ENCODE measurements around the gene ZNF329. TPM values are rescaled to one million over a fixed set of nuclear protein-coding genes. Genes with fewer than 3 reads are reported as not detected.

ZNF329 gene
- polyA plus RNA-seq, 4 donors = 1.1 to 12.3 (median 2.7) TPM

DNA sequence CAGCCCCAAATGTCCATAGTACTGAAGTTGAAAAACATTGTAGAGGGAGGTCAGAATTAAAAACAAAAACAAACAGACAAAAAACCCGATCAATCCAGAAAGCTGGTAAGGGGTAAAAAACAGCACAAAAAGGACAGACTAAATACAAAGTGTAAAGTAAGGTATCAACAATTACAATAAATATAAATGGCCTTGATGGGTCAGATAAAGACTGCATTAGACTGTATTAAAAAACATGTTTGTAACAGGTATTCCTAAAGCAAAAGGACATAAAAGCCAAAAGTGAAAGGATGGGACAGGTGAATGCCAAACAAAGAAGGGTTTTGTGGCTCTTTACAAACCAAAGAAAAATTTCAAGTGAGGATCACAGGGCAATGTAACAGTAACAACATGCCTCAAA lies 16.3 kb downstream of the ZNF329 start:
- 93 to 95% (median 93%) methylated on average over 1 of the region's 1 CpG for WGBS, 3 donors

DNA sequence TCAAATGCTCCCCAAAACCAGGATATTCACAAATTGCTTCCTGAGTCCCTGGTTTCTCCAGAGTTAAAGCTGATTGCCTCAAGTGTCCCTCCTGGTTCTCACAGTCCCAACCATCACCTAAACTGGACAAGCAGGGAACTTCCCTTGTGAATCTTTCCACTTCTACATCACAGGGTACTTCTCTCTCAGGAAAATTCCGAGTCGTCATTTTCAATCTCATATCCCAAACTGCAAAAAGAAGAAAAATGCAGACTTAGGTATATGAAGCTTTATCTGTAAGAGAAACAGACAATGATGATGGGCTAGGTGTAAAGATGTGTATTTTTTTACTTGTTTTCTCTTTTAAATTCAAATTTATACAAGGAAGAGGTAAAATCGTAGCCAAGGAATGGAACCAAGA lies 21.3 kb downstream of the ZNF329 start:
- DNase-seq (no peak), FAIRE-seq (no peak)
- Histone ChIP-seq H3K36me3 (ENCODE audit: control insufficient read depth in 3 of 3, insufficient read depth in 2 of 3, low read depth in 1 of 3, low read length in 3 of 3) (peaks cover 22 to 46% (median 27%) of the 10 kb centered on the region in 3 donors), H3K4me1 (ENCODE audit: control insufficient read depth in 3 of 3, insufficient read depth in 2 of 3, low read depth in 1 of 3, low read length in 2 of 3) (no peaks in the 10 kb centered on the region), H3K9me3 (ENCODE audit: control insufficient read depth in 2 of 2, insufficient read depth in 1 of 2, low read depth in 1 of 2, low read length in 1 of 2) (peaks cover 4 to 94% of the 10 kb centered on the region in 2 donors), H3K27ac (ENCODE audit: low read depth in 1 of 3, low read length in 2 of 3) (no peak overlapping the region), H3K27me3 (ENCODE audit: control insufficient read depth in 3 of 3, insufficient read depth in 3 of 3, low read length in 3 of 3) (peaks cover 0 to 2% (median 0%) of the 10 kb centered on the region in 3 donors), H3K4me3 (ENCODE audit: low read depth in 1 of 3, low read length in 3 of 3) (no peak overlapping the region)
- WGBS, 3 donors = 97 to 99% (median 99%) methylated on average over 3 of the region's 3 CpGs

More for the DNA sequence above, 16.3 kb downstream of the ZNF329 start:
- Histone ChIP-seq H3K36me3 (ENCODE audit: control insufficient read depth in 3 of 3, insufficient read depth in 2 of 3, low read depth in 1 of 3, low read length in 3 of 3) (peaks cover 15 to 63% (median 22%) of the 10 kb centered on the region in 3 donors), H3K4me1 (ENCODE audit: control insufficient read depth in 3 of 3, insufficient read depth in 2 of 3, low read depth in 1 of 3, low read length in 2 of 3) (no peaks in the 10 kb centered on the region), H3K9me3 (ENCODE audit: control insufficient read depth in 2 of 2, insufficient read depth in 1 of 2, low read depth in 1 of 2, low read length in 1 of 2) (peaks cover 4 to 90% of the 10 kb centered on the region in 2 donors), H3K27me3 (ENCODE audit: control insufficient read depth in 3 of 3, insufficient read depth in 3 of 3, low read length in 3 of 3) (no peaks in the 10 kb centered on the region), H3K4me3 (ENCODE audit: low read depth in 1 of 3, low read length in 3 of 3) (no peak overlapping the region), H3K27ac (ENCODE audit: low read depth in 1 of 3, low read length in 2 of 3) (no peak overlapping the region)
- FAIRE-seq (no peak), DNase-seq (no peak)

GRCh38 chr19:58128041-58128685 lies 22.4 kb downstream of the ZNF329 start:
- Histone ChIP-seq H3K9me3 (ENCODE audit: control insufficient read depth in 2 of 2, insufficient read depth in 1 of 2, low read depth in 1 of 2, low read length in 1 of 2) (peaks cover 7 to 96% of the 10 kb centered on the region in 2 donors), H3K36me3 (ENCODE audit: control insufficient read depth in 3 of 3, insufficient read depth in 2 of 3, low read depth in 1 of 3, low read length in 3 of 3) (peaks cover 20 to 42% (median 21%) of the 10 kb centered on the region in 3 donors), H3K4me3 (ENCODE audit: low read depth in 1 of 3, low read length in 3 of 3) (no peak overlapping the region), H3K27me3 (ENCODE audit: control insufficient read depth in 3 of 3, insufficient read depth in 3 of 3, low read length in 3 of 3) (peaks cover 0 to 2% (median 0%) of the 10 kb centered on the region in 3 donors), H3K27ac (ENCODE audit: low read depth in 1 of 3, low read length in 2 of 3) (no peak overlapping the region), H3K4me1 (ENCODE audit: control insufficient read depth in 3 of 3, insufficient read depth in 2 of 3, low read depth in 1 of 3, low read length in 2 of 3) (no peaks in the 10 kb centered on the region)
- FAIRE-seq (no peak), DNase-seq (no peak)
- 97 to 98% (median 98%) methylated on average over 12 of the region's 12 CpGs for WGBS, 3 donors

- no peak overlapping the region for H3K27ac ChIP-seq (ENCODE audit: low read depth in 1 of 3, low read length in 2 of 3)
- 61 to 69% (median 68%) methylated on average over 5 of the region's 5 CpGs for WGBS, 3 donors
- H3K36me3 ChIP-seq (ENCODE audit: control insufficient read depth in 3 of 3, insufficient read depth in 2 of 3, low read depth in 1 of 3, low read length in 3 of 3) = peaks cover 2 to 12% (median 6%) of the 10 kb centered on the region in 3 donors
- DNase-seq (no peak), FAIRE-seq (no peak)
- no peaks in the 10 kb centered on the region for H3K27me3 ChIP-seq (ENCODE audit: control insufficient read depth in 3 of 3, insufficient read depth in 3 of 3, low read length in 3 of 3)
- peaks cover 9 to 95% of the 10 kb centered on the region in 2 donors for H3K9me3 ChIP-seq (ENCODE audit: control insufficient read depth in 2 of 2, insufficient read depth in 1 of 2, low read depth in 1 of 2, low read length in 1 of 2)
- H3K4me1 ChIP-seq (ENCODE audit: control insufficient read depth in 3 of 3, insufficient read depth in 2 of 3, low read depth in 1 of 3, low read length in 2 of 3) = no peaks in the 10 kb centered on the region
- no peak overlapping the region for H3K4me3 ChIP-seq (ENCODE audit: low read depth in 1 of 3, low read length in 3 of 3)
Observed at GRCh38 chr19:58123354-58123753, 27.2 kb downstream of the ZNF329 start.

- WGBS, 3 donors = 79 to 83% (median 81%) methylated on average over 5 of the region's 5 CpGs
- H3K27me3 ChIP-seq (ENCODE audit: control insufficient read depth in 3 of 3, insufficient read depth in 3 of 3, low read length in 3 of 3) = peaks cover 0 to 7% (median 0%) of the 10 kb centered on the region in 3 donors
- no peaks in the 10 kb centered on the region for H3K36me3 ChIP-seq (ENCODE audit: control insufficient read depth in 3 of 3, insufficient read depth in 2 of 3, low read depth in 1 of 3, low read length in 3 of 3)
- H3K4me3 ChIP-seq (ENCODE audit: low read depth in 1 of 3, low read length in 3 of 3) = no peak overlapping the region
- DNase-seq = no peak
- H3K27ac ChIP-seq (ENCODE audit: low read depth in 1 of 3, low read length in 2 of 3) = no peak overlapping the region
- peaks cover 13 to 81% of the 10 kb centered on the region in 2 donors for H3K9me3 ChIP-seq (ENCODE audit: control insufficient read depth in 2 of 2, insufficient read depth in 1 of 2, low read depth in 1 of 2, low read length in 1 of 2)
- no peaks in the 10 kb centered on the region for H3K4me1 ChIP-seq (ENCODE audit: control insufficient read depth in 3 of 3, insufficient read depth in 2 of 3, low read depth in 1 of 3, low read length in 2 of 3)
- no peak for FAIRE-seq
Observed at GRCh38 chr19:58118979-58119733, 31.4 kb downstream of the ZNF329 start.

DNA sequence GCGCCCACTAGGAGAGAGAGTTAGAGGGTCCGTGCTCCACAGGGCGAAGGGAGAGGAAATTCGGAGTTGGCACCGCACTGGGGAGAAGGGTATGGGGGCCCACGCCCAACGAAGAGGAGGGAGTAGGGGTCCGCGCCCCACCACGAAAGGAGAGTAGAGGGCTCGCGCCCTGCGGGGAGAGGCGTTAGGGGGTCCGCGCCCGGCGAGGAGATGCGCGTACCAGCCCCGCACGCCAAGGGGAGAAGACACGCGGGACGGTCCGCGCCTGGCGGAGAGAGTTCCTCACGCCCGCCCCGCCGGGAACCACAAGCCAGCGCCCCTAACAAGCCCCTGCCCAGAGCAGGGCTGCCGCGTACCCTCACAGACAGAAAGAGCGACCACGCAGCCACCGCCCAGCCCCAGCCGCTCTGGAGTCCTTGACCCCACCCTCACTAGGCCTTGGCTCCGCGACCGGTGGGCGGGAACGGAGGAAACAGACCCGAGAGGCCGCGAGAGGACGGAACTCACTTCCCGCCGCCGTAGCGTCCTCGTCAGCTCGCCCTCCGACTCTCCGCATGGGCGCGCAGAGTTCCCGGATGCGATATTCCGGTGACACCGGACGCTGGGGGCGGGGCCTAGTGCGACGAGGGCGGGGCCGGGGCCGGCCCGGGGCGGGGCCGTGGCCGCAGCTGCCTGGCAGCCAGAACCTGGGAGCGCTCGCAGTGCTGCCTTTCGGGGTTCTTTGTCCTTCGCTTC lies 32.6 kb downstream of the ZNF329 start:
- Histone ChIP-seq H3K4me3 (ENCODE audit: low read depth in 1 of 3, low read length in 3 of 3) (no peak overlapping the region), H3K36me3 (ENCODE audit: control insufficient read depth in 3 of 3, insufficient read depth in 2 of 3, low read depth in 1 of 3, low read length in 3 of 3) (no peaks in the 10 kb centered on the region), H3K27me3 (ENCODE audit: control insufficient read depth in 3 of 3, insufficient read depth in 3 of 3, low read length in 3 of 3) (peaks cover 0 to 7% (median 0%) of the 10 kb centered on the region in 3 donors), H3K27ac (ENCODE audit: low read depth in 1 of 3, low read length in 2 of 3) (no peak overlapping the region), H3K9me3 (ENCODE audit: control insufficient read depth in 2 of 2, insufficient read depth in 1 of 2, low read depth in 1 of 2, low read length in 1 of 2) (peaks cover 10 to 81% of the 10 kb centered on the region in 2 donors), H3K4me1 (ENCODE audit: control insufficient read depth in 3 of 3, insufficient read depth in 2 of 3, low read depth in 1 of 3, low read length in 2 of 3) (no peaks in the 10 kb centered on the region)
- FAIRE-seq (no peak), DNase-seq (no peak)
- WGBS, 3 donors = 11 to 41% (median 31%) methylated on average over 47 to 77 of the region's 77 CpGs

- WGBS, 3 donors = 84 to 87% (median 84%) methylated on average over 3 of the region's 3 CpGs
Observed at GRCh38 chr19:58108546-58108817, 42.1 kb downstream of the ZNF329 start.

GRCh38 chr19:58107778-58108545 lies 42.6 kb downstream of the ZNF329 start:
- Histone ChIP-seq H3K4me3 (ENCODE audit: low read depth in 1 of 3, low read length in 3 of 3) (no peak overlapping the region), H3K4me1 (ENCODE audit: control insufficient read depth in 3 of 3, insufficient read depth in 2 of 3, low read depth in 1 of 3, low read length in 2 of 3) (no peaks in the 10 kb centered on the region), H3K27me3 (ENCODE audit: control insufficient read depth in 3 of 3, insufficient read depth in 3 of 3, low read length in 3 of 3) (no peaks in the 10 kb centered on the region), H3K27ac (ENCODE audit: low read depth in 1 of 3, low read length in 2 of 3) (no peak overlapping the region), H3K9me3 (ENCODE audit: control insufficient read depth in 2 of 2, insufficient read depth in 1 of 2, low read depth in 1 of 2, low read length in 1 of 2) (peaks cover 0 to 75% of the 10 kb centered on the region in 2 donors), H3K36me3 (ENCODE audit: control insufficient read depth in 3 of 3, insufficient read depth in 2 of 3, low read depth in 1 of 3, low read length in 3 of 3) (no peaks in the 10 kb centered on the region)
- whole genome bisulfite sequencing, 3 donors = 79 to 86% (median 85%) methylated on average over 7 of the region's 7 CpGs
- FAIRE-seq (no peak), DNase-seq (no peak)

More at GRCh38 chr19:58108546-58108817, 42.1 kb downstream of the ZNF329 start:
- DNase-seq (no peak), FAIRE-seq (no peak)
- Histone ChIP-seq H3K4me1 (ENCODE audit: control insufficient read depth in 3 of 3, insufficient read depth in 2 of 3, low read depth in 1 of 3, low read length in 2 of 3) (no peaks in the 10 kb centered on the region), H3K27me3 (ENCODE audit: control insufficient read depth in 3 of 3, insufficient read depth in 3 of 3, low read length in 3 of 3) (no peaks in the 10 kb centered on the region), H3K27ac (ENCODE audit: low read depth in 1 of 3, low read length in 2 of 3) (no peak overlapping the region), H3K36me3 (ENCODE audit: control insufficient read depth in 3 of 3, insufficient read depth in 2 of 3, low read depth in 1 of 3, low read length in 3 of 3) (no peaks in the 10 kb centered on the region), H3K4me3 (ENCODE audit: low read depth in 1 of 3, low read length in 3 of 3) (no peak overlapping the region), H3K9me3 (ENCODE audit: control insufficient read depth in 2 of 2, insufficient read depth in 1 of 2, low read depth in 1 of 2, low read length in 1 of 2) (peaks cover 0 to 78% of the 10 kb centered on the region in 2 donors)

Data from small intestine (tissue), 7 donors.